HG02938 (cell line): Measurements from ENCODE around the gene KDELR3.

Source experiments
- ATAC-seq: cut with Tn5 transposase; IDR thresholded peaks from one replicate; pipeline ENCODE4 v1.9.1; 2021; ENCODE audit warnings: mild to moderate bottlenecking, moderate library complexity; ENCODE audit not compliant: unreplicated experiment

Gene KDELR3

DNA sequence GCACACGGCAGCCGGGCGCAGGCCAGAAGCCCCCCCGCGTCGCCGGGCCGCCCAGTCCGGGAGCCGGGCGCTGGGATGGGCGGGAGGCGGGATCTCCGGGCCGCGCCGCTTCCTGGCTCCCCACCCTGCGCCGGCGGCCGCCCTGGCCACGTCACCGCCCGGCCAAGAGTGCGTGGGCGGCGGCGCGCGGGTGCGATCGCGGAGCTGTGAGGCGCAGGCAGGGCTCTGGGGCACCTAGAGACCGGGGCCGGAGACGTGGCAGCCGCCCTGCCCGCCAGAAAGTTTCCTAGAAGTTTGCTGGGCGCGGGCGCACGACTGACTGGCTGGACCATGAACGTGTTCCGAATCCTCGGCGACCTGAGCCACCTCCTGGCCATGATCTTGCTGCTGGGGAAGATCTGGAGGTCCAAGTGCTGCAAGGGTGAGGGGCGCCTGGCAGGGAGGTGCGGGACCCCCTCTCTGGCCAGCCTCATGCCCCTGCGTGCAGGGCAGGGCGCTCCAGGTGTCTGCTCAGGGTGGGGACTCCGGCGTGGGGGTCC is at the start of gene KDELR3:
TSS of gene KDELR3 (plus strand) at position 193 of the 539 bp plus-strand sequence. CDS start at position 331, 138 bp downstream.
- no peak for ATAC-seq

- ATAC-seq = no peak
Measured at GRCh38 chr22:38418589-38418988, 49.3 kb upstream of the KDELR3 start.

DNA sequence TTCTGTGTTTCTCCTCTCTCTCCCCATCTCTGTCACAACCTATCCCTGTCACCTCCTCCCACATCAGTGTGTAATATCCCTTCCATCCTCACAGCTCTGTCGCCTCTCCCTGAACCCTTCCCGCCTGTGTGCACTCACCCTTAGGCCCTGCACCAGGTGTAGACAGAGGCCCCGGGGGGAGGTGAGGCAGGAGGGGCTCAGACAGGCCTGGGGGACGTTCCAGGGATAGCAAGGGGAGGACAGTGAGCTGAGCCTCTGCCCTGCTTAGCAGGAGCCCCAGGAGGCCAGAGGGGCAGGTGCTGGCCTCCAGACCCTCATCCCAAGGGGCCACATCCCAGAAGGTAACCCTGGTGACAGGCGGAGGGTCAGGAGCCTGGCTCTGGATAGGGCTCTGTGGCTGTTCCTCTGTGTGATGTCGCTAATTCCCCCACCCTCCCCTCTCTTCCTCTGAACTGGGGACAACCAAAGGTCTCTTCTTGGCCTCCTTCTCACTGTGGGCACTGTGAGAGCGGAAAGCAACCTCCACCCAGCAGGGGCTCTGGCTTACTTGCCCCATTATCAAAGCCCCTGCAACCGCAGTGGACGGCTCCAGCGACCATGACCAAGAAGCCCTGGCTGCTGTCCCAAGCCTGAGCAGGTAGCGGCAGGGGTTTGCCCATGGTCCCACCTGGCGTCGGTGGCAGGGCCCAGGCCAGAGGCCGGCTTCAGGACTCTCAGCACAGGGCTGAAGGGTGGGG is 48.6 kb upstream of the KDELR3 start:
- ATAC-seq = no peak

DNA sequence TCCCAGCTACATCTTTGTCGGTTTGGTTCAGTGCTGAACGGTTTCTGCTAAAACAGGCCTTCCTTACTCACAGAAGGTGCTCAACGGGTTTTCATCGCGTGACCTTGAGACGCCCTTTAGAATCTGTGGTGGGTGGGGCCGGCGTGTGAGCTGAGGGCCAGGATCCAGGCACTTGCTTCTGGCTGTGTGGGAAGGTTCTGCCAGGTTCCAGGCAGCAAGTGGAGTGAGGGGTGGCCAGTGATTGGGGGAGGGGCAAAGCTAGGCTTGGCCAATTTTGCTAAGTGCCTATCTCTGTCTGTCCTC is 48.1 kb upstream of the KDELR3 start:
- ATAC-seq = no peak

GRCh38 chr22:38420734-38421133 is 47.2 kb upstream of the KDELR3 start:
- ATAC-seq = no peak

DNA sequence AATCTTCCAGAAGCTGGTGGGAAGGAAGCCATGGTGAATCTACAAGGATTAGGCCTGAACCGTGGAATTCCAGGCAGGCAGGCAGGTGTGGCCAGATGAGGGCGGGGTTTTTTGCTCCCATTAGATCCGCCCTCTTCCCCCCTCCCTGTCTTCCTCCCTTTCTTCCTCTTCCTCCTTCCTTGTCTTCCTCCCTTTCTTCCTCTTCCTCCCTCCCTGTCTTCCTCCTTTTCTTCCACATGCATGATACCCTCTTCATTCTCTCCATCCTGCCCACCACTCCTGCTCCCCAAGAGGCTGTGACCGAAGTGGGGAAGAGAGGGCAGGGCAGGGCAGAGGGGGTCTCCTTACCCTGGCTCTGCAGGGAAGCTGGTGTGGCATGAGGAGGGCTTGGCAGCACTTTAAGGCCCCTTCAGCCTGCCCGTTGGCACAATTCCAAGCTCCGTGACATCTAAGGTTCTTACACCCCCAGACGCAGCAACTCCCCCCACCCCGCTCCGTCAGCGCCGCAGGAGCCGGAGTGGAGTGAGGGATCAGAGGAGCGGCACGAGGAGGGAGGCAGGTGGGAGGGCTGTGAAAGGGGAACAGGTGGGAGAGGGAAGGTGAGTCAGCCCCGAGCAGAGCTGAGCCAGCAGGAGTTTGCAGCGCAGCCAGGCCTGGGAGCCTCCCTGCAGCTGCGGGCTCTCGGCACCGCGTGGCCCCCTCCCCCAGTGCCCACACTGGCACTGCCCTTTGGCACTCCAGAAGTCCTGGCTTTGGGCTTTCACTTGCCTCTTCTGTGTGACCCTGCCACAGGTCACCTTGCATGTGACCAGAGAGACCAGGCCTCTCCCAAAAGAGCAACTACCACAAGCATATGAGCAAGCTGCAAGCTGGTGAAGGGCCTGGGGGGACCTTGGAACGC is 45.0 kb upstream of the KDELR3 start:
- ATAC-seq = no peak

DNA sequence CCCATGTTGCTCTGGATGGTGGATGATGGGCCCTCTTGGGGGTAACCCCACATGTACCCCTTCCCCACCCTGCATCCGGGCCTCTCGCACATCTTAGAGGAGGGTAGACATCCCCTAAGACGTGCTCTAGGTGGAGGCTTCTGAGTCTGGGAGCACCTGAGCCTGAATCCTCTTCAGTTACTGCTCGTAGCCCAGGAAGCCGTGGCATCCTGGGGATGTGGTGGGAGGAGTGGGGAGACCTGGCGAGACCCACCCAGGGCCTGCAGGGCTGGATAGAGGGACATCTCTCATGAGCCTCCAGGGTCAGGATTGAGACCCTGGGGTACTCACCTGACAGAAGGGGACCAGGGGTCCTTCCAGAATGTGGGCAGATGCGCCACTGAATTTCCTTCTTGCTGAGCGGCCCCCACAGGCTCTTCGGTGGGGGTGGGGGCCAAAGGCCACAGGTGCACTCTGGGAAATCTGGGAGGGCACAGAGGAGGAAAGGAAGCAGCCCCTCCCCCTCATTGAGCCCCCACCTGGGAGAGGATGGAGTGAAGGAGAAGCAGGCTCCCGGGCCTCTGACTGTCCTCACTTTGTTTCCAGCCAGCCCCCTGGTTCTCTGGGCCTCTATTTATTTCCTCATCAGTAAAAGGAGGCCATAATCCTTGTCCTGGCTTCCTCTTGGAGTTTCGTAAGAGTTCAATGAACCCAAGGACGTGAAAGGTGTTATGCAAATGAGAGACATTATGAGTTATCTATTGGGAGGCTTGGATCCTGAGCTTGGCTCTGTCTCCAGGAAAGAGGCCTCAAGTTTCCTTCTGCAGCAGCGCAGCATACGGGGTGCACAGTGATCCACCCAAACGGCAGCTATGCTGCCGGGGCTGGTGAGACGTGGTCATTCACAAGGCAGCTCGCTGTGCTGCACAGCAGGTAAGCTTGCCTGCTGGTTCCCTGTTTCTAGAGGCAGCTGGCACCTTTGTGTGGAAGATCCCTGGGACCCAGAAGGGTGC is 44.1 kb upstream of the KDELR3 start:
- ATAC-seq = no peak

- ATAC-seq = no peak
Measured at GRCh38 chr22:38424525-38425080, 43.3 kb upstream of the KDELR3 start.

DNA sequence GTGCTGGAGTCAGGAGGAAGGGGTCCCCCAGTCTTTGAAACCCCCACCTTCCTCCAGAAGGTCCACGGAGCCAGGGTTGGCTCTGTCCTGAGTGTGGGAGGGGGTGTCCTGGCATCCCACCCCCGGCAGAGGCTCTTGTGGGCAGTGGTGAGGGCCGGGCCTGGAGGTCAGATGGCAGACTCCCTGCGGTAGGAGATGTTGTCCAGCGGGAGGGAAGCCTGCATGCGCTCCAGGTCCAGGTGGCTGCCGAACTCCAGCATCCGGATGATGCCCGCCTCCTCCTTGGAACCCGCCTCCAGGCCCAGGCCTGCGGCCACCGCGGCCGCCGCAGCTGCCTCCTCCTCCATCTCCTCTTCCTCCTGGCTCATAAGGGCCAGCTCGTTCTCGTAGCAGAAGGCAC is 41.3 kb upstream of the KDELR3 start:
- ATAC-seq = no peak

DNA sequence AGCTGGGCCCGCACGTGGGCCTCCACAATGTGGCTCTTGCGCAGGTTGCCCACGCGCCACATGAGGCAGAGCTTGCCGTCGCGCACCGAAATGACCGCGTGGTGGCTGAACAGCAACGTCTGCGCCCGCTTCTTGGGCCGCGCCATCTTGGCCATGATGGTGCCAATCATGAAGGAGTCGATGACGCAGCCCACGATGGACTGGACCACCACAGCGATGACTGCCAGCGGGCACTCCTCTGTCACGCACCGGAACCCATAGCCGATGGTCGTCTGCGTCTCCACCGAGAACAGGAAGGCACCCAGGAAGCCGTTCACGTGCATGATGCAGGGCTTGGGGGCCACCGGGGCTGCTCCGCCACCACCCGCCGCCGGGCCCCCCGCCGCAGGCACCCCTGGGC is 40.4 kb upstream of the KDELR3 start:
- no peak for ATAC-seq

DNA sequence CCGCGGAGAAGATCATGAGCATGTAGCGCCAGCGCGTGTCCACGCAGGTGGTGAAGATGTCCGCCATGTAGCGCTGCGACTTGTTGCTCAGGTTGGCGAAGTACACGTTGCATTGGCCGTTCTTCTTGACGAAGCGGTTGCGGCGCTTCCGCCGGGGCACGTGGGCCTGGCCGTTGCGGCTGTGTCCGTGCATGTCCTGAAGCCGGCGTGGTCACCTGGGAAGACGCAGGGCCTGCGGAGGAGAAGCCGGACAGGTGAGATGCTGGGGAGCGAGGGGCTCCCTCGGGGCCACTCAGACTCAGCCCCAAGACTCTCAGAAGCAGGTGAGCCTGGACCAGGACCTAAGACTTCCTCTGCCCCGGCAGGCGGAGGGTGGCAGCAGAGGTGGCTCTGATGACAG is 40.0 kb upstream of the KDELR3 start:
- no peak for ATAC-seq

- ATAC-seq = no peak
Measured at GRCh38 chr22:38428714-38429113, 39.2 kb upstream of the KDELR3 start.

DNA sequence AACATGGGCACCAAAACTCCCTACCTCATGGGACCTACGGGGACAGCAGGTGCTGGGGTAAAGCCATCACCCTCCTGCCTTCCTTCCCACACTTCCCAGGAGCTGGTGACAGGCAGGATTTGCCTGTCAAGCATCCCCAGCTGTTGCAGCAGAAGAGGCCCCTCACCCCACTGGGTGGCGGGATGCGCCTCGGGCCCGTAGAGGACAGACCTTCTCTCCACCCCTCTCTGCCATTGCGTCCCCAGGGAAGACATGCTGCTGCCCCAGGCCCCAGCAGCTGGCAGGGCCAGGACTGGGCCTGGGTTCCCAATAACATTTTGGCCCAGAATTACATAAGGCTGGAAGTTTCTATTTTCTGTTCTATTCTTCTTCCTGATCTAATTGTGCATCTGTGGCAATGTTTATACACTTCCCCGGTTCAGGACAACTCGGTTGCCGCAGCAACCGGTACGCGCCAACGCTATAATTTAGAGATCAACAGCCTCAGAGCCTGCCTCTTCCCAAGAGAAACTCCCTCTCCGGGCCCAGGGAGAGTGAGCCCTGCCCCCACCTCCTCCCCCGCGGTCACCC is 38.3 kb upstream of the KDELR3 start:
- no peak for ATAC-seq

DNA sequence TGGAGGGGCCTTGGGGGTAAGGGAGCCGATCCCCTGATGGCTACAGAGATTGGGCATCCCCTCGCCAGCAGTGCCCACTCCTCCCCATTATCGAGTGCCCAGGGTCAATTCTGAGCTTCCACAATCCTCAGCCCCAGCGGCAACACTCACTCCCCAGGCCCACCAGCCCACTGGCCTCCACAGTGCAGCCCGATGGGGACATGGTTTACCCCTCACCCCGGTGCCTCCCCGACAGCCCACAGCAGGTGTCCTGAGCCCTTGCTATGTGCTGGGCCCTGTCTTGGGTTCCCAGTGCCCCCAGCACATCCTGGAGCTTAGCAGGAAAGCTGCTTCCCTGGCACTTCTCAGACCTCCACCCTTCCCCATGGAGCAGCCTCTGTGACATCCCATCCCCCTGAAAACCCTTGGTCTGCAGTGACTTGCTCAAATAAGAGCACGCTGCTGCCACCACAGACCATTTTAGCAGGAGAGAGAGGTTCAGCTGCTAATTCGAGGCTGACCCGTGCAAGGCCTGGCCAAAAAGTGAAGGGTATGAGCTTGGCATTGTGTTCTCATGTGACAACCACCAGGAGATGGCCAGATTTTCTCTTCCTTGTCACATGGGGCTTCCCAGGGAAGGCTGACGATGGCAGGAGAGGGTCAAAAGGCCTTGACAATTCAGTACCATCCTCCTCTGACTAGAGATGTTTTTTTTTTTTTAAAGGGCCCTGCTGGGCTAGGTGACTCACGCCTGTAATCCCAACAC is 36.5 kb upstream of the KDELR3 start:
- no peak for ATAC-seq

- no peak for ATAC-seq
Measured at GRCh38 chr22:38432264-38432663, 35.6 kb upstream of the KDELR3 start.

DNA sequence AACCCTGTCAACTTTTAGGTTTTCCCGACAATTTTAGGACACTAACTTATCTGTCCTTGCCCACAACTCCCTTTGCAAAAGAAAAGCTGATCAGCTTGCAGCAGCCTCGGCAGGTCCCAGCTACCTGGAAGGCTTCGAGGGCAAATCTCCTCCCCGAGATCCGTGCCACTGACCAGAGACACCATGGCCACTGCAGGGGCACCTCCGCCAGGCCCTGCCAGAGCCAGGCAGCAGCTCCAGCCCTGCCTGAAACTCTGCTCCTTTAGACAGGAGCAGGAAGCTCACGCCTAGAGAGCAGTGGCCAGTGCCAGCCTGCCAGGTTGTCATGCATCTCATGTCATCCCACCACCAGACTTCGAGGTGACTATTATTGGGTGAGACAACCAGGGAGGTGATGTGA is 34.0 kb upstream of the KDELR3 start:
- no peak for ATAC-seq

DNA sequence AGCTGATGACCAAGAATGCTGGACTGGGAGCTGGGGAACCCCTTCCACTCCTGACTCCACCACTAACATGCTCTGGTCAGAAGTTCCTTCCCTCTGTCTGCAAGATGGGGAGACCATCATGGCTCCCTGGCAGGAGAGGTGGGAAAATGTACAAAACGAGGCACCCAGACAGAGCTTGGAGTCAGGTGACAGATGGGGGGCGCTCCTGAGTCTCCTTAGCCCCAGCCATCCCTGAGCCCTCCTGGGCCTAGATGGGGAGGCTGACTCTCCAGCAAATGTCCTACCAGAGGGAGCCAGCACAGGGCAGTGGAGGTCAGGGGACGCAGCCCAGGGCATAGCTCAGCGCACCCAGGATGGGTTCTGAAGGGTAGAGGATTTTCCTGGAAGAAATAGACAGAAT is 32.9 kb upstream of the KDELR3 start:
- ATAC-seq = no peak

- ATAC-seq = no peak
Measured at GRCh38 chr22:38435965-38436364, 31.9 kb upstream of the KDELR3 start.

DNA sequence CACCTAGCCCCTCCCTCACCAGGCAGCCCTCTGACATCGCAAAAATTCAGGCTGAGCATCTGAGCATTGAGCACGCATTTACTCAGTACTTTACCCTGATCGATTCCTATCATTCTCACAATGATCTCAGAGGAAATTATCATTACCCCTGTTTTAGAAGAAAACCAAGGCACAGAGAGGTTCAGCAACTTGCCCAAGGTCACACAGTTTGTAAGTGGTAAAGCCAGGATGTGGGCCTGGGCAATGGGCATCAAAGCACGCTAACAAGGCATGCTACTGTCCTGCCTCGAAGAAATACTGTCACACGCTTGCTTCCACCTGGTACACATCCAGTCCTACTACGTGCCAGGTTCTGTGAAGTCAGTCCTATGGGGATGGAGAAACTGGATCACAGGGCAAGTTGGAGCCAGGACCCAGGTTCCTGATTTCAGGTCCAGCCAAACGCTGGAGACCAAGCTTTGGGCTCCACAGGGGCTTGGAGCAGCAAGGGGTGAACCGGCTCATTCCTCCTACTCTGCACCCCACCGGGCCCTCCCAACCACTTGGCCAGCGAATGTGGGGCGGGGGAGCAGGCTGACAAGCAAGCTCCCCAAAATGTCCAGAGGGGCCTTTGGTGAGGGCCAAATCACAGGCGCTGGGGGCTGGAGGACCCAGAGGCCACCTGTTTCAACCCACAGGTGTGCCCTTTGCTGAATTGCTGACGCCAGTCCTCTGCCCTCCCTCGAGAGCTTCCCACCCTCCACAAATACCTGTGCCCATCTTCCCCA is 31.1 kb upstream of the KDELR3 start:
- ATAC-seq = no peak
